HG02938 (cell line): ENCODE measurements around the gene PCDH15.

ENCODE experiments used
- ATAC-seq: cut with Tn5 transposase; IDR thresholded peaks from one replicate; pipeline ENCODE4 v1.9.1; 2021; ENCODE audit warnings: mild to moderate bottlenecking, moderate library complexity; ENCODE audit not compliant: unreplicated experiment

The PCDH15 gene

GRCh38 chr10:54139819-54140428 is 661.1 kb downstream of the PCDH15 start:
- no peak for ATAC-seq

GRCh38 chr10:54137396-54137795 is 663.6 kb downstream of the PCDH15 start:
- ATAC-seq, result no peak

- ATAC-seq, result no peak
These were observed 667.8 kb downstream of the PCDH15 start for GRCh38 chr10:54133203-54133602.

GRCh38 chr10:54131833-54132232 is 669.2 kb downstream of the PCDH15 start:
- ATAC-seq, result no peak

- ATAC-seq, result no peak
These were observed 670.6 kb downstream of the PCDH15 start for GRCh38 chr10:54130394-54130793.

GRCh38 chr10:54125098-54125747 is 675.8 kb downstream of the PCDH15 start:
- ATAC-seq, result no peak

GRCh38 chr10:54124209-54124885 is 676.7 kb downstream of the PCDH15 start:
- ATAC-seq, result no peak

GRCh38 chr10:54120806-54121205 is 680.2 kb downstream of the PCDH15 start:
- ATAC-seq, result no peak

- no peak for ATAC-seq
These were observed 692.1 kb downstream of the PCDH15 start for GRCh38 chr10:54108961-54109360.

GRCh38 chr10:54096892-54097291 is 704.1 kb downstream of the PCDH15 start:
- ATAC-seq, result no peak

- no peak for ATAC-seq
These were observed 706.7 kb downstream of the PCDH15 start for GRCh38 chr10:54094321-54094720.

- ATAC-seq, result no peak
These were observed 709.8 kb downstream of the PCDH15 start for GRCh38 chr10:54091237-54091636.

GRCh38 chr10:54081950-54082349 is 719.1 kb downstream of the PCDH15 start:
- no peak for ATAC-seq

GRCh38 chr10:54067361-54067760 is 733.7 kb downstream of the PCDH15 start:
- ATAC-seq, result no peak

GRCh38 chr10:54066646-54067045 is 734.4 kb downstream of the PCDH15 start:
- ATAC-seq, result no peak

- ATAC-seq, result no peak
These were observed 735.9 kb downstream of the PCDH15 start for GRCh38 chr10:54065106-54065505.

- ATAC-seq, result no peak
These were observed 736.8 kb downstream of the PCDH15 start for GRCh38 chr10:54064215-54064614.

GRCh38 chr10:54063514-54063913 is 737.5 kb downstream of the PCDH15 start:
- no peak for ATAC-seq

- ATAC-seq, result no peak
These were observed 740.5 kb downstream of the PCDH15 start for GRCh38 chr10:54060572-54060971.

- ATAC-seq, result no peak
These were observed 743.7 kb downstream of the PCDH15 start for GRCh38 chr10:54057357-54057756.

- ATAC-seq, result no peak
These were observed 774.7 kb downstream of the PCDH15 start for GRCh38 chr10:54026340-54026739.

GRCh38 chr10:54011117-54011516 is 789.9 kb downstream of the PCDH15 start:
- no peak for ATAC-seq
